Measurements from ENCODE around the gene USE1.

Gene USE1

GRCh38 chr19:17215127-17215971 lies at the start of gene USE1:
USE1 (plus strand) TSS chr19:17215357; CDS start chr19:17215406, 49 bp downstream.
- peak within 1 kb of the TSS; percentile 81 for H3K27ac ChIP-seq (ENCODE audit: low read depth, low read length)
- H3K4me1 ChIP-seq (ENCODE audit: control insufficient read depth, insufficient read depth, low read length, unreplicated experiment) = peaks cover 9% of the 10 kb centered on the region
- H3K4me3 ChIP-seq (ENCODE audit: low read depth, low read length) = peak within 1 kb of the TSS; percentile 79
- H3K36me3 ChIP-seq (ENCODE audit: insufficient read depth, low read length) = peaks cover 5% of the 10 kb centered on the region; the same call in 1 of the 2 replicates
- peak within 1 kb of the TSS; percentile 75 for H2AFZ ChIP-seq (ENCODE audit: low read length, unreplicated experiment)
- no peaks in the 10 kb centered on the region for H3K79me2 ChIP-seq (ENCODE audit: control insufficient read depth, insufficient read depth, low read length, unreplicated experiment)
- no peaks in the 10 kb centered on the region for H3K27me3 ChIP-seq (ENCODE audit: insufficient read depth, low read length)

GRCh38 chr19:17165715-17166114 lies 49.4 kb upstream of the USE1 start:
- Histone ChIP-seq H3K79me2 (ENCODE audit: control insufficient read depth, insufficient read depth, low read length, unreplicated experiment) (no peaks in the 10 kb centered on the region), H3K4me3 (ENCODE audit: low read depth, low read length) (no peak overlapping the region), H3K36me3 (ENCODE audit: insufficient read depth, low read length) (peaks cover 20% of the 10 kb centered on the region), H3K27me3 (ENCODE audit: insufficient read depth, low read length) (no peaks in the 10 kb centered on the region), H3K27ac (ENCODE audit: low read depth, low read length) (no peak overlapping the region), H2AFZ (ENCODE audit: low read length, unreplicated experiment) (no peak overlapping the region), H3K4me1 (ENCODE audit: control insufficient read depth, insufficient read depth, low read length, unreplicated experiment) (no peaks in the 10 kb centered on the region)

GRCh38 chr19:17170538-17171297 lies 44.4 kb upstream of the USE1 start:
- no peak overlapping the region for H3K27ac ChIP-seq (ENCODE audit: low read depth, low read length)
- H3K4me3 ChIP-seq (ENCODE audit: low read depth, low read length) = no peak overlapping the region
- H3K27me3 ChIP-seq (ENCODE audit: insufficient read depth, low read length) = no peaks in the 10 kb centered on the region
- H3K4me1 ChIP-seq (ENCODE audit: control insufficient read depth, insufficient read depth, low read length, unreplicated experiment) = peaks cover 4% of the 10 kb centered on the region
- peaks cover 6% of the 10 kb centered on the region; the same call in 1 of the 2 replicates for H3K36me3 ChIP-seq (ENCODE audit: insufficient read depth, low read length)
- H2AFZ ChIP-seq (ENCODE audit: low read length, unreplicated experiment) = no peak overlapping the region
- no peaks in the 10 kb centered on the region for H3K79me2 ChIP-seq (ENCODE audit: control insufficient read depth, insufficient read depth, low read length, unreplicated experiment)

- Histone ChIP-seq H3K27me3 (ENCODE audit: insufficient read depth, low read length) (no peaks in the 10 kb centered on the region), H3K4me1 (ENCODE audit: control insufficient read depth, insufficient read depth, low read length, unreplicated experiment) (peaks cover 4% of the 10 kb centered on the region), H3K79me2 (ENCODE audit: control insufficient read depth, insufficient read depth, low read length, unreplicated experiment) (no peaks in the 10 kb centered on the region), H3K36me3 (ENCODE audit: insufficient read depth, low read length) (peaks cover 4% of the 10 kb centered on the region; the same call in 1 of the 2 replicates), H3K4me3 (ENCODE audit: low read depth, low read length) (no peak overlapping the region), H2AFZ (ENCODE audit: low read length, unreplicated experiment) (no peak overlapping the region), H3K27ac (ENCODE audit: low read depth, low read length) (no peak overlapping the region)
Observed at GRCh38 chr19:17171874-17172273, 43.3 kb upstream of the USE1 start.

- Histone ChIP-seq H3K4me1 (ENCODE audit: control insufficient read depth, insufficient read depth, low read length, unreplicated experiment) (peaks cover 4% of the 10 kb centered on the region), H3K27ac (ENCODE audit: low read depth, low read length) (no peak overlapping the region), H3K79me2 (ENCODE audit: control insufficient read depth, insufficient read depth, low read length, unreplicated experiment) (no peaks in the 10 kb centered on the region), H3K36me3 (ENCODE audit: insufficient read depth, low read length) (peaks cover 4% of the 10 kb centered on the region; the same call in 1 of the 2 replicates), H3K27me3 (ENCODE audit: insufficient read depth, low read length) (no peaks in the 10 kb centered on the region), H3K4me3 (ENCODE audit: low read depth, low read length) (no peak overlapping the region), H2AFZ (ENCODE audit: low read length, unreplicated experiment) (no peak overlapping the region)
Observed at GRCh38 chr19:17172624-17173345, 42.4 kb upstream of the USE1 start.

GRCh38 chr19:17178291-17178690 lies 36.9 kb upstream of the USE1 start:
- Histone ChIP-seq H2AFZ (ENCODE audit: low read length, unreplicated experiment) (no peak overlapping the region), H3K4me3 (ENCODE audit: low read depth, low read length) (no peak overlapping the region), H3K27me3 (ENCODE audit: insufficient read depth, low read length) (no peaks in the 10 kb centered on the region), H3K27ac (ENCODE audit: low read depth, low read length) (no peak overlapping the region), H3K36me3 (ENCODE audit: insufficient read depth, low read length) (no peaks in the 10 kb centered on the region), H3K4me1 (ENCODE audit: control insufficient read depth, insufficient read depth, low read length, unreplicated experiment) (peaks cover 4% of the 10 kb centered on the region), H3K79me2 (ENCODE audit: control insufficient read depth, insufficient read depth, low read length, unreplicated experiment) (no peaks in the 10 kb centered on the region)

- Histone ChIP-seq H3K36me3 (ENCODE audit: insufficient read depth, low read length) (no peaks in the 10 kb centered on the region), H3K79me2 (ENCODE audit: control insufficient read depth, insufficient read depth, low read length, unreplicated experiment) (no peaks in the 10 kb centered on the region), H3K4me1 (ENCODE audit: control insufficient read depth, insufficient read depth, low read length, unreplicated experiment) (no peaks in the 10 kb centered on the region), H2AFZ (ENCODE audit: low read length, unreplicated experiment) (no peak overlapping the region), H3K4me3 (ENCODE audit: low read depth, low read length) (no peak overlapping the region), H3K27me3 (ENCODE audit: insufficient read depth, low read length) (no peaks in the 10 kb centered on the region), H3K27ac (ENCODE audit: low read depth, low read length) (no peak overlapping the region)
Observed at GRCh38 chr19:17180997-17181702, 34.0 kb upstream of the USE1 start.

GRCh38 chr19:17183271-17183761 lies 31.8 kb upstream of the USE1 start:
- no peaks in the 10 kb centered on the region for H3K36me3 ChIP-seq (ENCODE audit: insufficient read depth, low read length)
- no peak overlapping the region for H3K27ac ChIP-seq (ENCODE audit: low read depth, low read length)
- no peaks in the 10 kb centered on the region for H3K4me1 ChIP-seq (ENCODE audit: control insufficient read depth, insufficient read depth, low read length, unreplicated experiment)
- no peak overlapping the region for H3K4me3 ChIP-seq (ENCODE audit: low read depth, low read length)
- no peaks in the 10 kb centered on the region for H3K79me2 ChIP-seq (ENCODE audit: control insufficient read depth, insufficient read depth, low read length, unreplicated experiment)
- no peaks in the 10 kb centered on the region for H3K27me3 ChIP-seq (ENCODE audit: insufficient read depth, low read length)
- H2AFZ ChIP-seq (ENCODE audit: low read length, unreplicated experiment) = no peak overlapping the region

- H3K27me3 ChIP-seq (ENCODE audit: insufficient read depth, low read length) = no peaks in the 10 kb centered on the region
- no peak overlapping the region for H3K27ac ChIP-seq (ENCODE audit: low read depth, low read length)
- no peak overlapping the region for H3K4me3 ChIP-seq (ENCODE audit: low read depth, low read length)
- no peak overlapping the region for H2AFZ ChIP-seq (ENCODE audit: low read length, unreplicated experiment)
- no peaks in the 10 kb centered on the region for H3K4me1 ChIP-seq (ENCODE audit: control insufficient read depth, insufficient read depth, low read length, unreplicated experiment)
- H3K79me2 ChIP-seq (ENCODE audit: control insufficient read depth, insufficient read depth, low read length, unreplicated experiment) = no peaks in the 10 kb centered on the region
- H3K36me3 ChIP-seq (ENCODE audit: insufficient read depth, low read length) = no peaks in the 10 kb centered on the region
Observed at GRCh38 chr19:17183858-17184321, 31.3 kb upstream of the USE1 start.

- Histone ChIP-seq H3K27ac (ENCODE audit: low read depth, low read length) (no peak overlapping the region), H3K4me3 (ENCODE audit: low read depth, low read length) (no peak overlapping the region), H3K79me2 (ENCODE audit: control insufficient read depth, insufficient read depth, low read length, unreplicated experiment) (no peaks in the 10 kb centered on the region), H2AFZ (ENCODE audit: low read length, unreplicated experiment) (no peak overlapping the region), H3K36me3 (ENCODE audit: insufficient read depth, low read length) (no peaks in the 10 kb centered on the region), H3K4me1 (ENCODE audit: control insufficient read depth, insufficient read depth, low read length, unreplicated experiment) (no peaks in the 10 kb centered on the region), H3K27me3 (ENCODE audit: insufficient read depth, low read length) (no peaks in the 10 kb centered on the region)
Observed at GRCh38 chr19:17184371-17184841, 30.8 kb upstream of the USE1 start.
